Measurements from ENCODE around the gene DLGAP4.

DNA sequence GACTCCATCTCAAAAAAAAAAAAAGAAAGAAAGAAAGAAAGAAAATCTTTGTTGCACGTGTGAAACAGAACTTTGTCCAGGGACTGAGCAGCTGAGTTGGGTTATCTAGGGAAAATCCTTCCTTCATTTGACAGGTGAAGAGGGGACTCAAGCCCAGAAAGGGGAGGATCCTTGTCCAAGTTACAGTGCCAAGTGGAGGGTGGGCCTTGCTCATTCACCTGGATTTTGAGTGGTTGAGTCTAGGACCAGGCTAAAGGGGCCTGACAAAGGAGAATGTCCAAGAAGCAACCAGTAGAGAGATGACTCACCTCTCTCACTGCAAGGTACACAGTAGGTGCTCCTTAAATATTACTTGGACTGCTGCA is 269.9 kb downstream of the DLGAP4 start:
- TF ChIP-seq CTCF (IDR thresholded peaks at IDR 0.05 in 8 of 11, conservative IDR thresholded peaks at IDR 0.05 in 3 of 11) (no peak), POLR2A (IDR thresholded peaks at IDR 0.05) (no peak)
